Measurements from ENCODE around the gene DNAJC1.
"Not testable (repeated sequence)": the region's sequence is repeated elsewhere in the genome, so short reads cannot be mapped to it uniquely, and the experiment has no call there.

Gene DNAJC1

GRCh38 chr10:21826725-21827124 lies 176.8 kb downstream of the DNAJC1 start:
- DNase-seq (ENCODE audit: low spot score): no peak

DNA sequence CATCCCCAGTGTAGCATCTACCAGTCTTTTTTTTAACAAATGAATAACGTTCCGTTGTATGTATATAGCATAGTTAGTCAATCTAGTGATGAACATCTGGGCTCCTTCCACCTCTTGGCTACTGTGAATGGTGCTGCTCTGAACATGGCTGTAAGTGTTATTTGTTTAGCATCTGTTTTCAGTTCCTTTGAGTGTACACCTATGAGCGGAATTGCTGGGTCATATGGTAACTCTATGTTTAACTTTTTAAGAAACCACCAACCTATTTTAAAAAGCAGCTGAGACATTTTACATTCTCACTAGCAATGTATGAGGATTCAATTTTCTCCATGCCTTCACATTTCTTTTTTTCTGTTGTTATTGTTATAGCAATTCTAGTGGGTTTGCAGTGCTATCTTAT lies 178.2 kb downstream of the DNAJC1 start:
- no peak for DNase-seq (ENCODE audit: low spot score)

DNA sequence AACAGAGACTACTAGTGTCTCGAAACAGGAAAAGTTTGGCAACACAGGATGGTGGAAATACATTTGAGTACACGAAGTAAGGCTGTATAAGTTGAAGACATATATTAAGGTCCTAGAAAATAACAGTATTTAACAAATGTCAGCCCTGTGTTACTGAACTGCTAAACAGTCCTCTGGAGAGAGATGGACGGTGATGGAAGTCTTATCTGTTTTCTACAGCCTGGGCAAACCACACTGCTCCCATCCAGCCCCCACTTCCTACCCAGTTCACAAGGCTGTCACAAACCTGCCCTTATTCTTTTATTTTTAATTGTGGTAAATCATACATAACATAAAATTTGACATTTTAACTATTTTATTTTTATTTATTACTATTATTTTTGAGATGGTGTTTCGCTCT lies 179.1 kb downstream of the DNAJC1 start:
- DNase-seq (ENCODE audit: low spot score): no peak

- no peak for DNase-seq (ENCODE audit: low spot score)
Measured at GRCh38 chr10:21823617-21824016, 179.9 kb downstream of the DNAJC1 start.

GRCh38 chr10:21822273-21822672 lies 181.3 kb downstream of the DNAJC1 start:
- not testable (repeated sequence) for DNase-seq (ENCODE audit: low spot score)

GRCh38 chr10:21820952-21821351 lies 182.6 kb downstream of the DNAJC1 start:
- no peak for DNase-seq (ENCODE audit: low spot score)

- not testable (repeated sequence) for DNase-seq (ENCODE audit: low spot score)
Measured at GRCh38 chr10:21818416-21818815, 185.1 kb downstream of the DNAJC1 start.

DNA sequence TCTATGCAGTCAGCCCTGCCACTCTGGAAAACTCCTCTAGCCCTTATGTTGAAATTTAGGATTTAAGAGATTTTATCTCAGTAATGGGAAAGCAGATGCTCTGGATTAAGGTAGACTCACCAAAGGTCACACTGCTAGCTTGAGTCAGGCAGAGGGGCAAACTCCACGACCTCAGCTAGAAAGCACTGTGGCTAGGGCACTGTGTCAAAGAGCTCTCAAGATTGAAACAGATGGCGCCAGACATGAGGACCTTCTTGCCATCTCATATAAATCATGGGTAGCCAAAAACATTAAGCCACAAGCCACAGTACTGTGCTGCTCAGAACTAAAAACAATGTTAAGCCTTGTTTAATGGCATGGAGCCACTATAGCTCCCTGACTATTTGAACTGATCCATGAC lies 188.7 kb downstream of the DNAJC1 start:
- DNase-seq (ENCODE audit: low spot score): no peak

DNA sequence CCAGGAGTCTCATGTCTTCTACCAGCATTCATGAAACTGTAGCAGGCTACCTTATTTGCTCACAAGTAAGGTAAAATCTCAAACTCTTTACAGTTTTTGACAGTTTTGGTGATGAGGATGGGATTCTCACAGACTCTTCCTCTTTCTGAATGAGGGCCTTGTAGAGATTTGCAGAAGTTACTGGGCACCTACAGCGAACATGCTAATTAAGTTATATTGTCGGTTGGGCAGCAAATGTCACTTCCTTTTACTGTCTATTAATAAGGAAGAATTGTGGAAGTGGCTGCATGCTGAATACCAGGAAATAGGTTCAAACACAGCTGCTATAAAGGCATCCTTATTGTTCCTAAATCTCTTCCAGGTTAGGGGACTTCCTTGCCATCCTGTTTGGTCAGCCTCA lies 189.6 kb downstream of the DNAJC1 start:
- DNase-seq (ENCODE audit: low spot score): no peak

DNA sequence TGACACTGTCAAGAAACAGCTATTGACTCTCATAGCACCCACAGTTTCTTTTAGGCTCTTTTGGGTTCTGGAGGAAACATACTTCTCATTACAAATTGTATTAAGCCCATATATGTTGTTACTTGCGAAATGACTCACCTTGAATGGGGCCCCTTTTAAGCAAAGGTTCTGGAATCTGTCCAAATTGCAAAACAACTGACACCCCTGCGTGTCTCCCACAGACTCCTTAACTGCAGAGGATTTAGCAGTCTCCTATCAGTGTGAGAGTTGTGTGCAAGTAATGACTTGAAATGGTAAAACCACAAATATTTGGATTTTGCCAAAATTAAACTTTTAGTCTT lies 192.3 kb downstream of the DNAJC1 start:
- no peak for DNase-seq (ENCODE audit: low spot score)

DNA sequence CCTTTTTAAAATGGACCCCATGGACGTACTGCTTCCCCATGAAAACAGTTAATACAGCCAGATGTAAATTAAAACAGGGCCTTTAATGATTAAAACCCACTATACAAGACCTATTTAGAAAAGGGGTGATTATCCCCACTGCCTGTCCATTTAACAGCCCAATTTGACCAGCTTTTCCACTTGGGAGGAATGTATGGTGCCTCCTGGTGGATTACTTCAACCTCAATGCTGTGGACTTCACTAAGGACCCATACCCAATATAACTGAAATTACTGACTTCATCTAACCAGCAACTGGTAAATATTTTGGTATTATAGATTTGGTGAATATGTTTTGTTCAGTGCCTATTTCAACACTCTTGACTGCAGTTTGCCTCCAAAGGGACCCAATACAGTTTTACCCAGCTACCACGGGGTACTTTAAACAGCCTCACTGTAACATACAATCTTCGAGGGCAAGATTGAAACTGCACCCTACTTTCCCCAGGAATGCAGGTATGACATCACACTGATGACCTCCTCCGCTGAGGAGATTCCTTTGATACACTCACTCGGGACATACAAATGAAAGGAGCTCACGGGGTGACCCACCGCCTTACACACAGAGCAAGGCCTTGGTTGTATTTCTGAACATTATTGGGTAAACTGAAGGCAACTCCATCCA lies 192.8 kb downstream of the DNAJC1 start:
- no peak for DNase-seq (ENCODE audit: low spot score)

- no peak for DNase-seq (ENCODE audit: low spot score)
Measured at GRCh38 chr10:21808550-21808949, 195.0 kb downstream of the DNAJC1 start.

DNA sequence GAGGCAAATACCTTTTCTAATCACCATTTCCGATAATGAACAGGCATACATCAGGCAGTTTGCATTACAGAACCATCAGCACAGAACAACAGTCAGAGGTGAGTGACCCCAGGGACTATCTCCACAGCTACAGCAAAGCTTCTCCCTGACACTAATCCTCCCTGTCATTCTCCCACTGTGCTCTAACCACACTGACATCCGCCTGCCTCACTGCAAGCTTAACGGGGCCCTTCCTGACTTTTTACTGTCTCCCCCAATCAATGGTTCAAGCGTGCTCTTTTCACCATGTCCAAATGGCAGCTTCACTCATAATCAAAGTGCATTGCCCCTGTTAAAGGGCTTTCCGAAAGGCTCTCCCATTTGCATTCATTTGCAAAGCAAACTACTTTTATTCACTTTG lies 196.3 kb downstream of the DNAJC1 start:
- no peak for DNase-seq (ENCODE audit: low spot score)

DNA sequence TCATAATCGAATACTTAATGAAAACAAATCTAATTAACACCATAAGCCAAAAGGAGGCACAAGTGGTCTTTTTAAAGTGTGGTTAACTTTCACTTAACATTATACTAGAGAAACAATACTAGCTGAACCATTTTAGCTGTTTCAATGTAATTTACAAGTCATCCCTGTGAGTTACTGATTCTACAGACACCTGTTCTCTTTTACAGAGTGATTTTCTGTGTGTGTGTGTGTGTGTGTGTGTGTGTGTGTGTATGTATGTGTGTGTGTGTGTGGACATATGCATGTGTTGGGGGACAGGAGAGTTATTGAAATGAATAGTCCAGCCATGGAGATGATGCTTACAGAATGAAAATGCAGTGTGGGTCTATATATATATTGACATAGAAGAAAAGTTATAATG lies 200.2 kb downstream of the DNAJC1 start:
- DNase-seq (ENCODE audit: low spot score): no peak

DNA sequence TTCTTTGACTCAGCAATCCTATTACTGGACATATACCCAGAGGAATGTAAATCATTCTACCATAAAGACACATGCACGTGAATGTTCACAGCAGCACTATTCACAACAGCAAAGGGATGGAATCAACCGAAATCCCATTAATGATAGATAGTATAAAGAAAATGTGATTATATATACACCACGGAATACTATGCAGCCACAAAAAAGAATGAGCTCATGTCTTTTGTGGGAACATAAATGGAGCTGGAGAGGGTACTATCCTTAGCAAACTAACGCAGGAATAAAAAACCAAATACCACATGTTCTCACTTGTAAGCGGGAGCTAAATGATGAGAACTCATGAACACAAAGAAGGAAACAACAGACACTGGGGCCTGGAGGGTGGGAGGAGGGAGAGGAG lies 201.9 kb downstream of the DNAJC1 start:
- DNase-seq (ENCODE audit: low spot score): no peak

GRCh38 chr10:21797984-21798765 lies 205.4 kb downstream of the DNAJC1 start:
- DNase-seq (ENCODE audit: low spot score): no peak

DNA sequence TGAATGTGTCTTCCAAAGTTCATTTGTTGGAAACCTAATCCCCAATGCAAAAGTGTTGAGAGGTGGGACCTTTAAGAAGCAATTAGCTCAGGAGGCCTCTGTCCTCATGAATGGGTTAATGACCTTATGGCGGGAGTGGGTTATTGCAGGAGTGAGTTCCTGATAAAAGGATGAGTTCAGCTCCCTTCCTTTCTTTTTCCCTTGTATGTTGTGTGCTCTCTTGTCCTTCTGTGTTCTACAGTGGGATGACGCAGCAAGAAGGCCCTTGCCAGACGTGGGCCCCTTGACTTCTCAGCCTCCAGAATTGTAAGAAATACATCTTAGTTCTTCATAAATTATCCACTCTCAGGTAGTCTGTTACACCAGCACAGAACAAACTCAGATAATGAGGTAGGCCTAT lies 206.0 kb downstream of the DNAJC1 start:
- no peak for DNase-seq (ENCODE audit: low spot score)

- no peak for DNase-seq (ENCODE audit: low spot score)
Measured at GRCh38 chr10:21791276-21791675, 212.3 kb downstream of the DNAJC1 start.

DNA sequence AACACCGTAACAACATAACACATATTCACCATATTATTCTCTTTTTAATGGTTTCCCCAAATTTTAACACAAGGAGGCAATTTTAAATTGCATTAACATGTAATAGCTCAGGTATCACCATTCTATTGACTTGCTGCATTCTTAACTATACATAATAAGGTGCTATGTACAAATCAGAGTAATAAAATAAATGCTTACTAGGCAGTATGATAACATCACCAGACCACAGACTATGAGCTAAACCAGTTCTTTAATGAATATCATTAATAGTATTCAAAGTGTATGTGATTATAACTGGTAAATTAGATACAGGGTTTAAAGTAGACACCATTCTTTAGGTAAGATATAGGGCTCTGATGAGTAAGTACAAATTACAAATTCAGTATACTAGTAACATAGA lies 226.6 kb downstream of the DNAJC1 start:
- no peak for DNase-seq (ENCODE audit: low spot score)

- no peak for DNase-seq (ENCODE audit: low spot score)
Measured at GRCh38 chr10:21771219-21771618, 232.3 kb downstream of the DNAJC1 start.

DNA sequence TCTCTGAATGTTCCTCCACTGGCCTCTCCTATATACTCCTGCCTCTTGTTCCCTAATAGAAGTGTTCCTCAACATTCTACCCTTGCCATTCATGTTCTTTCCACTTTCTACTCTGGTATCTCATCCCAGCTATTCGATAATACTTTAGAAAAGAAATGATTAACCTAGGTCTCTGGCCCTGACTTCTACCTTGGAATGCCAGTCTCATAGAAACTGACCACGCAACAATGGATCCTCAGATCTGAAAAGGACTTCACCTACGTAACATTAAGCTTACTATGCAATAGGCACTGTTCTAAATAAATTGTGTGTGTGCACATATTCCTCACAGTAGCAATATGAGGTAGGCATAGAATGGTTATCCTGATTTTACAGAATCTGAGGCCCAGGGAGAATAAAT lies 234.5 kb downstream of the DNAJC1 start:
- DNase-seq (ENCODE audit: low spot score): no peak

GRCh38 chr10:21764466-21765189 lies 238.9 kb downstream of the DNAJC1 start:
- no peak for DNase-seq (ENCODE audit: low spot score)

DNA sequence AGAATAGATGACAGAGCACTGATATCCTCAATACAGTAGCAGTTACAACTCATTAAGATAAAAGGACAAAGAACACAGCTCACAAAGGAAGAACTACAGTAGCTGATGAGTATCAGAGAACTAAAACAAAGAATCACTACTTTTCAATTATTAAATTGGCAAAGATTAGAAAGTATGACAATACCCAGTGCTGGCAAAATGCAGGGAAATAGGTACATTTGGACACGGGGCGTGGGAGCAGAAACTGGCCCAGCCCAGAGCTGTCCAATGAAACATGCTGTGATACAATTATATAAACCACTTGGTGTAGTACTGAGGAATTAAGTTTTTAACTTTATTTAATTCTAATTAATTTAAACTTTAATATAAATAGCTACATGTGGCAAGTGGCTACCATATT lies 243.2 kb downstream of the DNAJC1 start:
- DNase-seq (ENCODE audit: low spot score): no peak

All from hematopoietic multipotent progenitor cell treated with erythropoietin and hydrocortisone succinate and interleukin-3 and kit ligand, for 17 days (in vitro differentiated cells).